Stimulated activated CD4-positive, alpha-beta T cell treated with anti-CD3 and anti-CD28 coated beads, TNF-alpha, amount 100 ng/mL, for 4 hours (primary cell): ENCODE data around the gene FAM219A.
"Not testable (repeated sequence)": the region's sequence is repeated elsewhere in the genome, so short reads cannot be mapped to it uniquely, and the experiment has no call there.

Experiments used
- DNase-seq, 3 experiments: peaks; one replicate each; pipeline ENCODE4 v3.0.0-alpha.2; 2020; ENCODE audit warnings: low read depth in 3 of 3

Gene FAM219A

DNA sequence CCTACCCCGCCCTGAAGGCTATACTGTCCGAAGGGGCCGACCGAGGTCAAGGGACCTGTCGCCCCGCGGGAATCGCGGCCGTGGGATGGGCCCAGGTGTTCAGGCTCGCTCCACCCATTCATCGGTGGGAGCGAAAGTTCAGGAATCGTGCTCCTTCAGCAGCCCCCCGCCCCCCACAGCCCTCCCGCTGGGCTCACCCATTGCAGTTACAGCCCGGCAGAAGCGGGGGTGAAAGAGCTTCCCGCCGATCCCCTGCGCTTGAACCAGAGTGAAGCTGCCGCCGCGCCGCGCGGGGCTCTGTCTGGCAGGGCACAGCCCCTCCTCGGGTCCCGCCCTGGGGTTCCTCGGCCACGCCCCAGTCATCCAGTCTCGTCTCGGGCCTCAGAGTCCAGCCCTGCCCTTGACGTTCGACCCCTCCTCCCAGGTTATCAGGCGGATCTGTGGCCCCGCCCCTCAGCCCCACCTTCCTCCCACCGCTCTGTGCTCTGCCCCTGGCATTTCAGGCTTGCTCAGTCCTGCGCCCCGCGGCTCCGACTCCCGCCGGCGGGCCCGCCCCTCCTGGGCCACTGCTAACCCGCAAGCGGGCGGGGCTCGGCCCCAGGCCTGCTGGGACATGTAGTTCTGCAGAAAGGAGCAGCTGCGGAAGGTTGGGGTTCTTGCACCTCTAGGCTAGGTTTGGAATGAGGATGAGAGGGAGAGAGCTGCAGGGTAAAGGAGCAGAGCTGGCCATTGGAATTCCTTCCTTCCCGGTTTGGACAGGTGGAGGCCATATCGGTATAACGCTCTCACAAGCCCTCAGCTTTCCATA lies 81.6 kb downstream of the FAM219A start, which contains the start of gene MYORG:
Gene MYORG, minus strand, starts transcription at position 303 of the 808 bp plus-strand sequence. CDS start 3,955 bp downstream, outside the sequence.
- DNase-seq = peak; percentile 89 to 92 (median 89)

- DNase-seq = no peak
Observed at GRCh38 chr9:34375901-34376595, 82.3 kb downstream of the FAM219A start.

GRCh38 chr9:34374905-34375552 lies 83.3 kb downstream of the FAM219A start:
- no peak for DNase-seq

DNA sequence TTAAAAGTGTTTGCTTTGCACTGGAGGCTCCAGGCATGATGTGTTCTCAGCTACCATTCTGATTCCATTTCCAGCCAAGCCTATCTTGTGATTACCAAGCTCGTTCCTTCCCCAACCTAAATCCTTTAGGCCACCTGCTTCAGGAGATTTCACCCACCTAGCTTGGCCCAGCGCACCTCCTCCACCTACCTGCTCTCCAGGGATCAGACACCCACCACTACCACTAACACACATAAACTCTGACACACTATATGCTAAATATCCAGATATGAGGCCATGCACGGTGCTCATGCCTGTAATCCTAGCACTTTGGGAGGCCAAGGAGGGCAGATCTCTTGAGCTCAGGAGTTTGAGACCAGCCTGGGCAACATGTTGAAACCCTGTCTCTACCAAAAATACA lies 84.0 kb downstream of the FAM219A start:
- no peak for DNase-seq

- DNase-seq = no peak
Observed at GRCh38 chr9:34373749-34374148, 84.6 kb downstream of the FAM219A start.

- no peak for DNase-seq
Observed at GRCh38 chr9:34372467-34373011, 85.8 kb downstream of the FAM219A start.

- no peak for DNase-seq
Observed at GRCh38 chr9:34371886-34372466, 86.4 kb downstream of the FAM219A start.

GRCh38 chr9:34370970-34371880 lies 87.1 kb downstream of the FAM219A start:
- DNase-seq = no peak

- DNase-seq = no peak
Observed at GRCh38 chr9:34370335-34370969, 87.9 kb downstream of the FAM219A start.

- no peak for DNase-seq
Observed at GRCh38 chr9:34369636-34370035, 88.7 kb downstream of the FAM219A start.

DNA sequence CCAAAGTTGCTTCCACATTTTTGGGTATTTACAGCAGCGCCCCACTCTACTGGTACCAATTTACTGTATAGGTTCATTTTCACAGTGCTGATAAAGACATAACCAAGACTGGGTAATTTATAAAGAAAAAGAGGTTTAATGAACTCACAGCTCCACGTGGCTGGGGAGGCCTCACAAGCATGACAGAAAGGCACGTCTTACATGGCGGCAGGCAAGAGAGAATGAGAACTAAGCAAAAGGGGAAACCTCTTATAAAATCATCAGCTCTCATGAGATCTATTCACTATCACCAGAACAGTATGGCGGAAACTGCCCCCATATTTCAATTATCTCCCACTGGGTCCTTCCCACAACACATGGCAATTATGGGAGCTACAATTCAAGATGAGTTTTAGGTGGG lies 89.6 kb downstream of the FAM219A start:
- DNase-seq = not testable (repeated sequence)

DNA sequence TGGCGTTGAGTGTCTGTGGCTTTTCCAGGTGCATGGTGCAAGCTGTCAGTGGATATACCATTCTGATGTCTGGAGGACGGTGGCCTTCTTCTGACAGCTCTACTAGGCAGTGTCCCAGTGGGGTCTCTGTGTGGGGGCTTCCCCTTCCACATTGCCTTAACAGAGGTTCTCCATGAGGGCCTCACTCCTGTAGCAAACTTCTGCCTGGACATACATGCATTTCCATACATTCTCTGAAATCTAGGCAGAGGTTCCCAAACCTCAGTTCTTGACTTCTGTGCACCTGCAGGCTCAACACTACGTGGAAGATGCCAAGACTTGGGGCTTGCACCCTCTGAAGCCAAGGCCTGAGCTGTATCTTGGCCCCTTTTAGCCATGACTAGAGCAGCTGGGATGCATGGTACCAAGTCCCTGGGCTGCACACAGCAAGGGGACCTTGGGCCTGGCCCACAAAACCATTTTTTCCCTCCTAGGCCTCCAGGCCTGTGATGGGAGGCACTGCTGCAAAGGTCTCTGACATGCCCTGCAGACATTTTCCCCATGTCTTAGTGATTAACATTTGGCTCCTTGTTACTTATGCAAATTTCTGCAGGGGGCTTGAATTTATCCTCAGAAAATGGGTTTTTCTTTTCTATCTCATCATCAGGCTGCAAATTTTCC lies 90.5 kb downstream of the FAM219A start:
- not testable (repeated sequence) for DNase-seq

DNA sequence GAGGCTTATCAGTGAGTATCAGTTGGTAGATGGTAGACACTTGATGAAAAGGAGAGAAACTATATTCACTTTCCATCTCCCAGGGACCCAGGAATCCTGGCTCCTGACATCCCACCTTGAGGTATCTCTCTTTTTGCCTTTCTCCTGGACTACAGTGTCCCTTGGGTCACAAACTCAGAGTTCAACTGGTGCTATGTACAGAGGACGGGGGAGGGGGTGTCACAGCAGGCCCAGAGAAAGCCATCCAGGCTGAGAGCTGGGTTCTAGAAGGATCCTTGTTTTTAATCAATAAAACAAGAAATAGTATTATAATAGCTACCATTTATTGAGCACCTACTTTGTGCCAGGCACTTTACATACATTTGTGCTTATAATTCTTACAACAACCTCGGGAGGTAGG lies 92.0 kb downstream of the FAM219A start:
- DNase-seq = no peak

DNA sequence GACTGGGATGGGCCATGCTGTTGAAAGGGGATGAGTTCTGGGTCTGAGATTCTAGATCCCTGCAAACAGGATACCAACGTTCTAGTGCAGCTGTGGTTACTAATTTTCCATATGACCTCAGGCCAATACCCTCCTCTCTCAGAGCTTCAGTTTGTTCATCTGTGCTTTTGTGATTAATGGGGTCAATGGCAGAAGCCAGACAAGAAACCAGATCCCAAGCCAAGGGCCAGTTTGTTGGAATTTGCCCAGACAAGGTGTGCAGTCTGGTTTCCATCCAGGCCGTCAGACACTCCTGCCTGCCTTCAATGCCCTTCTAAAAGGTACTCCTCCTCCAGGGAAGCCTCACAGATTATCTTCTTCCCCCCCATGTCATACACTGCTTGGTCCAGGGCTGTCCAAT lies 93.1 kb downstream of the FAM219A start:
- no peak for DNase-seq

- no peak for DNase-seq
Observed at GRCh38 chr9:34363619-34364351, 94.6 kb downstream of the FAM219A start.

- no peak for DNase-seq
Observed at GRCh38 chr9:34362614-34363214, 95.7 kb downstream of the FAM219A start.

GRCh38 chr9:34352957-34353356 lies 105.4 kb downstream of the FAM219A start:
- not testable (repeated sequence) for DNase-seq

DNA sequence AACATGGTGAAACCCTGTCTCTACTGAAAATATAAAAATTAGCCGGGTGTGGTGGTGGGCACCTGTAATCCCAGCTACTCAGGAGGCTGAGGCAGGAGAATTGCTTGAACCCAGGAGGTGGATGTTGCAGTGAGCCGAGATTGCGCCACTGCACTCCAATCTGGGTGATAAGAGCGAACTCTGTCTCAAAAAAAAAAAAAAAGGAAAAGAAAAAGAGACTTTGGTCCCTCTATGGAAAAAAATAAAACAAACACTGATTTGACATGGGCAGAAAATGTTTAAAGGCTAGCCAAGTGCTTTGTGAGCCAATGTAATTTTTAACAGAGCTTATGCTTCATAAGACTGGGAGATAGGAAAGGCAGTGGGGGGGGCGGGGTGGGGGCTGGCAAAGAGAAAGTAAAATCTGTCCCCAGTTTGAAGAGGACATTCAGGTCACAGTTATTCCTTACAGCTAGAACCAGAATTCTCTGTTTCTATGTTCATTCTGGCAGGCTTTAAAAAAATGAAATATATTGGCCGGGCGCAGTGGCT lies 106.2 kb downstream of the FAM219A start:
- DNase-seq = not testable (repeated sequence)
